ENCODE results near the gene FITM1.

Gene FITM1

DNA sequence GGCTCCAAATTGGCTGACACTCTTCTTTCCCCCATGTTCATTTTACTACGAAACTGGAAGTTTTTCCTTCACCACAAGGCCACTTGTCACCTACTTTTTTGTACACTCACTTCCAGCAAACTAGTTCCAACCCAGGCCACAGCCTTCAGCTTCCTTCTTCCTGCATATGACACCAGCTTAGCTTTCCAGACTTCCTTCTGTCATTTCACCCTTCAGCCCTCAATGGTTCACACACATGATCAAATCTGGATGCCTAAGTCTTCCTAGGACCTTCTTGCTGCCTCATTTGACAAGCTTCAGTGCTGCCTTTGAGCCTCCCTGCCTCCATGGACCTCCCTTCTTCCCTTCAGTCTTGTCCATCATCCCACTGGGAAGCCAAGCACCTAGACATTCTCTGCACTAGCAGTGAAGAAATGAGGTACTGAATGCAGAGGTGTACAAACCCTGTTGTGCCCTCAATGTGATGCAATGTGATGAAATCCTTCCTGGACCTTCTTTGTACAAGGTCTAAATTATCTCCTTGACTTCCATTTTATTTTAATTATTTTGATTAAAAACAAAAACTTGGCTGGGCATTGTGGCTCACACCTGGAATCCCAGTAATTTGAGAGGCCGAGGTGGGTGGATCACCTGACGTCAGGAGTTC lies 37.1 kb downstream of the FITM1 start:
- no peak for DNase-seq

DNA sequence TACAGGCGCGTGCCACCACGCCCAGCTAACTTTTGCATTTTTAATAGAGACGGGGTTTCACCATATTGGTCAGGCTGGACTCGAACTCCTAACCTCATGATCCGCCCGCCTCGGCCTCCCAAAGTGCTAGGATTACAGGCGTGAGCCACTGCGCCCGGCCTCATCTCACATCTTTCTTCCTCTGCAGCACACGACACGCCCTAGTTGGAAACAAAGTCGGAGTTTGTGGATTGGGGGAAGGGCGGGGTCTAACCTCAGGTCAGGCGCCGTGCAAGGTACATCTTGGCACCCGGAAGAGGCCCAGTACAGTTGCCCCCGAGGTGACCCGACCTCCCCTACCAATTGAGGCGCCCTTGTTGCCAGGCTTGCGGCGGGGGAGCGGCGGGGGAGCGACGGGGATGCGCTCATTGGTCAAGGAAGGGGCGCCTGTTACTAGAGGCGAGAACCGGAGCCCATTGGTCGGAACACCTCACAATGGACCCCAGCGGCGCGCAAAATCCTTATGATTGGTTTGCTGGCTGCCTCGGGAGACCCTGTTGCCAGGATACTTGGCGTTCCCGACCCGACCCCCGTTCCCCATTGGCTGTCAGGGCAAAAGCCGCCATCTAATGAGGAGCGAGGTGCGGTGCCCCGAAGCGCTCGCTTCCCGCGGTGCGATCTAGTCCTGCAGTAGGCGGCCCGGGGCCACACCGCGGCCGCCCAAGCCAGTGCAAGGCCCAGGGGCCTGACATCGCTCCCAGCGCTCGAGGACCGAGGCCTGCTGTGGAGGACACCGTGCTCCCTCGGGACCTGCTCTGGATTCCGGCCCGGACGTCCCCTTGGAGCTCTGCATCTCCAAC lies 41.2 kb downstream of the FITM1 start, which contains the start of gene REC8:
REC8 (plus strand) TSS at position 659 of the 839 bp plus-strand sequence. CDS start 473 bp downstream, outside the sequence.
- DNase-seq: peak; percentile 97

DNA sequence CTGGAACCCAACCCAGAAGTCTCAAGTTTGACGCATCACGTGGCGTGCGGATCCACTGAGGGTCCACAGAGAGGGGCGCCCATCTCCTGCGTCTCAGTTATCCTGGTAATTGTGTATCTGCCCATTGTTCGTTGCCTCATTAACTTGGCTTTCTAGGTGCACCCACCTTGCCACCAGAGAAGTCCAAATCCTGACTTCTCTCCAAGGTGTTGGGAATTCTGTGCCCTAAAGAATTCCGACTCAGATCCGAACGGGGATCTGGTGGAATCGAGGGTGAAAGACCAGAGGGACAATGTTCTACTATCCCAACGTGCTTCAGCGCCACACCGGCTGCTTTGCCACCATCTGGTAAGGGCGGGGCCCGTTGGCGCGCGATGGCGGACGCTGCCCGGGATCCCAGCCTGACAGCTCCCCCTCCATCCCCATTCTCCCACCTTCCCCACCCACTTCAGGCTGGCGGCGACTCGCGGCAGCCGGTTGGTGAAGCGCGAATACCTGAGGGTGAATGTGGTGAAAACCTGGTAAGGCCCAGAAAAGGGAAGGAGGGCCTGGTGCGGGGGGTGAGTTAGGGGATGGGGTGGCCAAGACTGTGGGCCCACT lies 41.9 kb downstream of the FITM1 start:
- DNase-seq: no peak

DNA sequence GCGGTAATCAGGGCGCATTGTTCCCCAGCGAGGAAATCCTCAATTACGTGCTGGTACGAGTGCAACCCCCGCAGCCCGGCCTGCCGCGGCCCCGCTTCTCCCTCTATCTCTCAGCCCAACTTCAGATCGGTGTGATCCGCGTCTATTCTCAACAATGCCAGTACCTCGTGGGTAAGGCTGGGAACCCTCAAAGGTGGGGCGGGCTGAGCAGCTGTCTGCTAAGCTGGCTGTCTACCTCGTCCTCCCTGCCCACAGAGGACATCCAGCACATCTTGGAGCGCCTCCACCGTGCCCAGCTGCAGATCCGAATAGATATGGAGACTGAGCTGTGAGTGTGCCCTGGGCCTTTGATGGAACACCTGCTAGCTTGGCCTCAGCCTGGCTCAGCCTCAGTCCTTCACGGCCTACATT lies 42.4 kb downstream of the FITM1 start:
- no peak for DNase-seq

- DNase-seq: no peak
Observed at GRCh38 chr14:24176599-24176998, 46.1 kb downstream of the FITM1 start.

DNA sequence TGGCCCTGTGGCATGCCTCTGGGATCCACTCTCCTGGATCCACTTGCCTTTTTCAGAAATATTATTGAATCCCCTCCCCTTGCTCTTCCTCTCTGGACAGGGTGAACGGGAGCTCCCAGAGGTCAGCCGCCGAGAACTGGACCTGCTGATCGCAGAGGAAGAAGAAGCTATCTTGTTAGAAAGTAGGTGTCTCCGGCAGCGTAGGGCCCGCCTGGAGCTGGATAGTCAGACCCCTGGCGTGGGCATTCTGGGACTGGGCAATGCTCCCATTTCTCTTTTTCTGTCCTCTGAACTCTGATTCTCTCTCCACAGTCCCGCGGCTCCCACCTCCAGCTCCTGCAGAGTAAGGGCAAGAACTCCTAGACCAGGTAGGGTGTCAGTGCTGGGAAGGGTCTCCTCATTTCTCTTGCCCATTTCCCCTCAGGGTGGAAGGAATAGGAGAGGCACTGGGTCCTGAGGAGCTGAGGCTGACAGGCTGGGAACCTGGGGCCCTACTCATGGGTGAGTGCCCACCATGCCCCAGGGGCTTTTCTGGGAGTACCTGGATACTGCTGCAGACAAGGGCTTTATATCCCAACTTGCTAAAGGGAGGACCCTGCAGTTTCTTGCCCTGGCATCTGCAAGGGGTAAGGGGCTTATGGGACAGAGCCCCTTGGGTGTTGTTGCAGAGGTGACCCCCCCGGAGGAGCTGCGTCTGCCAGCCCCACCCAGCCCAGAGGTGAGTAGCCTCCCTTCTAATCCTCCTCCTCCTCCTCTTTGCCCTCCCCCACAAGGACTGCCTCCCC lies 46.8 kb downstream of the FITM1 start:
- DNase-seq: no peak

DNA sequence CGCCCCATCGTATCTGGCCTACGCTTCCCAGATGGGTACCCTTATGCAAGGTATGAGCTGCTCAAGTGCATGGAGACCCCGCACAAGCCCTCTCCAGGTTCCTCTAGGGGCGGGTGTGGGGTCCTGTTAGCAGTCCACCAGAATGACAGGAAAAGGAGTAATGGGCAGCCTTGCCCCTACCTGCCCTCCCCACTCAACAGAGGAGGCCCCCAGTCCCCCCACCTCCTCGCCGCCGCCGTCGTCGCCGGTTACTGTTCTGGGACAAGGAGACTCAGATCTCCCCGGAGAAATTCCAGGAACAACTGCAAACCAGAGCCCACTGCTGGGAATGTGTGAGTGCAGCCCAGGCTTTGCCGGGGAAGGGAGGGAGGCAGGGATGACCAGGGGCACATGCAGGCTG lies 47.4 kb downstream of the FITM1 start:
- DNase-seq: no peak

DNA sequence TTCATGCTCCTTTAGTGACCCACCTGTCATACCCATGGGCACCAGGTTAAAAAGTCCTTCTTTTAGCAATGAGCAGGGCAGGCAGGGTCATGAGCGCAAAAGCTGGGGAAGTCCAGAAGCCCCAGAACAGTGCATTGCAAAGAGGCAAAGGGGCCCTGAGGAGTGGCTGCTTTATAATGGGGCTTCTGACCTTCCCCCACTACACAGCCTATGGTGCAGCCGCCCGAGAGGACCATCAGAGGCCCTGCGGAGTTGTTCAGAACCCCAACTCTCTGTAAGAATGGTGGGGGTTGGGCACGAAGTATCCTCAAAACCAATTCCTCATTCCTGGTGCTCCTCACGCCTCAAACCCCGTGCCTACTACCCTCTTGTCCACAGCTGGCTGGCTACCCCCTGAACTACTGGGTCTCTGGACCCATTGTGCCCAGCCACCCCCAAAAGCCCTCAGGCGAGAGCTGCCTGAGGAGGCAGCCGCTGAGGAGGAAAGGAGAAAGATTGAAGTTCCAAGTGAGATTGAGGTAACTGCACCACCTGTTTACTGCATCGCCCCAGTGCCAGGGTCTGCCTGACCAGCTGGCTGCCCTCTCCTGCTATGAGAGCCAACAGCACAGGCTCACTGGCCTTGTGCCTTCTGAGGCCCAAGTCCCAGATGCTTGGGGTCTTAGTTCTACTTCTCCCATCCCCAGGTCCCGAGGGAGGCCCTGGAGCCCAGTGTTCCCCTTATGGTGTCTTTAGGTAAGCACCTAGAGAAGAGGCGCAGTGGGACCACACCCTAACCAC lies 48.1 kb downstream of the FITM1 start:
- no peak for DNase-seq

- DNase-seq: no peak
Observed at GRCh38 chr14:24179294-24179960, 49.0 kb downstream of the FITM1 start.

DNA sequence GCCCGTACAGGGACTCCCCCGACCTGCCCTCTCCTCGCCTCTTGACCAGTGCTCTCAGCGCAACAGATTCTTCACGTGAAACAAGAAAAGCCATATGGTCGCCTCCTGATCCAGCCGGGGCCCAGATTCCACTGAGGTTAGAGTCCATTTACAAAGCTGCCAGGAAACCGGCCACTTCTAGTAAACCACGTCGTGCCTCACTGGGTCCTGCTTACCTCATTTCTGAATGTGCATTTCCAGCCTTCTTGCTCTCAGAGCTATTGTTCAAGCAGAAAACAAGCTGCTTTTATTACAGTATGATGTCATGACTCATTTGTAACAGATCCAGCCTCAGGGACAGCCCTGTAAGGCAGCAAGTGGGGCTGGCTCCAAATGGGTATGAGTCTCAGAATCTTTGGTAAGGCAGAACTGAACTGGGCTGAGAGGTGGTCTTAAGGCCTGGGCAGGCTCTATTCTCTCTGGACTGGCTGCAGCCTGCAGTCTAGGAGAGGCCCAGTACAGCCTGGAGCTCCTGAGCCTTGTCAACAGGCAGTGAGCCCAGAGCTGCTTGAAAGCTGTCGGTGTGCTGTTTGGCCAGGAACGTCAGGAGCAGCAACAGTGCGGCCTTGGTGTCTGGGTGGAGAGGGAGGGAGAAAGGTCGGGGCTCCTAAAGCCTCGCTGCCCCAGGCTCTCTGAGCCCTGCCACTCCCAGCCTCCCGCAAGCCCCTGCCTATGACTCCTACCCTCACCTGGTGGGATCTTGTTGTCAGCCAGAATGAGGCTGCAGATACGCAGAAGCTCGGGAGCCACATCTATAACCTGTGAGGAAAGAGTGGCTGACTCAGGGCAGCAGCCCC lies 49.7 kb downstream of the FITM1 start:
- no peak for DNase-seq

DNA sequence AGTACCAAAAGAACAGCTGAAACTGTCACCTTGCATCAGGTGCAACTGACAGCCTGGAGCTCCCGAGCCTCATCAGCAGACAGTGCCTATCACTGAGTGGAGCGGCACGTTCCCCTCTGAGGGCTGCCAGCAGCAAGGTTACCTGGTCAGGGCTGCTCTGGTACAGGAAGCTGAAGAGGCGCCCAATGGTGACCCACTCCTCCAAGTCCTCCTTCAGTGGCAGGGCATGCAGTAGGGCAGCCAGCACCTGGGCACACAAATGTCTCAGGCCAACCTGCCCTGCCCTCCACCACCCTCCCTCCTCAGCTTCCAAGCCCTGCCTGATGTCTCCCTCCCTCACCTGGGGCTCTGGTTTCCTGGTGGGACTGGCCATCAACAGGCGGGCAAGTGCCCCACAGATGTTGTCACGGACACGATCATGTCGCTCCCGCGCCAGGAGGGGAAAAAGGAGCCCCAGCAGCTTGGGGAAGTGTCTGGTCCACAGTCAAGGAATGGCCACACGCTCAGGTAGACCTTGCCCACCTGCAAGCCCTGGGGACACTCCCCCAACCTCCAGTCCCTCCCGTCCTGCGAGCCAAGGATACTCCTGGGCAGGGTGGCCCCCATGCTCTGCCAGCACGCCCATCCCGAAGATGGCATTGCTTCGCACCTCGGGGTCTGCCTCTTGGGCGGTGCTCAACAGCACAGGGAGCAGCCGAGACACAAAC lies 51.1 kb downstream of the FITM1 start:
- no peak for DNase-seq

Measured in NCI-H526 treated with DMSO at 0.1 percent for 48 hours (cell line).